Erythroblast (primary cell): ENCODE results near the gene ERC2.

Source experiments
- GATA1 ChIP-seq: IDR thresholded peaks from 2 replicates; pipeline ENCODE4 v1.6.1; 2011; ENCODE audit warnings: low read depth, mild to moderate bottlenecking, control low read depth, low read length, moderate library complexity
- POLR2A ChIP-seq: IDR thresholded peaks from 2 replicates; pipeline ENCODE4 v1.6.1; 2011; ENCODE audit warnings: mild to moderate bottlenecking, low read length

- TF ChIP-seq POLR2A (no peak), GATA1 (no peak)
These were observed 981.3 kb downstream of the ERC2 start, which contains the start of gene WNT5A for GRCh38 chr3:55486857-55487380.
